IMR-90 (cell line): Measurements from ENCODE around the gene RMDN3. TPM values are rescaled to one million over a fixed set of nuclear protein-coding genes. Genes with fewer than 3 reads are reported as not detected.

ENCODE experiments used
- ATAC-seq: fragments of 200-7000 bp; cut with Tn5 transposase; 2 replicates; pipeline ENCODE4 v1.9.1; 2020; ENCODE audit warnings: low read depth, mild to moderate bottlenecking, moderate library complexity
- BruUV-seq: library from RNA; stranded (reverse); fragments of 400-500 nt; replicated peaks from 2 replicates; lab custom pipeline; 2021; lab: Mats Ljungman, UMichigan
- CTCF ChIA-PET: fragments of 300-600 bp; formaldehyde crosslinking; extraction: SDS; loops from one replicate; lab custom pipeline; 2021; ENCODE audit warnings: antibody characterized with exemption; lab: Yijun Ruan, JAX
- POLR2A ChIA-PET: fragments of 300-600 bp; sonication (Branson Sonifier 250); formaldehyde crosslinking; loops from one replicate; lab custom pipeline; 2022; ENCODE audit warnings: antibody characterized with exemption; ENCODE audit not compliant: unreplicated experiment; lab: Charles Lee
- DNase-seq: peaks from one replicate; pipeline ENCODE4 v3.0.0; 2013
- H2AFZ ChIP-seq: replicated peaks from 2 replicates; pipeline ENCODE3; 2013; ENCODE audit warnings: low read length, mild to moderate bottlenecking; ENCODE audit not compliant: poor library complexity
- H2AK5ac ChIP-seq: 2 replicates; pipeline ENCODE4 v1.6.1; 2013; ENCODE audit warnings: low read depth, low read length, inconsistent platforms
- H2AK9ac ChIP-seq: replicated peaks from 2 replicates; pipeline ENCODE3; 2013; ENCODE audit warnings: mild to moderate bottlenecking, low read depth, low read length, moderate library complexity; ENCODE audit not compliant: poor library complexity
- H2BK120ac ChIP-seq: 2 replicates; pipeline ENCODE4 v1.6.1; 2013; ENCODE audit warnings: low read depth, low read length, inconsistent platforms
- H2BK15ac ChIP-seq: 3 replicates; pipeline ENCODE4 v1.6.1; 2013; ENCODE audit warnings: low read depth, low read length, inconsistent platforms
- H2BK20ac ChIP-seq: 2 replicates; pipeline ENCODE4 v1.6.1; 2013; ENCODE audit warnings: low read depth, mild to moderate bottlenecking, inconsistent platforms, low read length, moderate library complexity
- H2BK5ac ChIP-seq: 2 replicates; pipeline ENCODE4 v1.6.1; 2013; ENCODE audit warnings: mild to moderate bottlenecking, low read depth, low read length, inconsistent platforms; ENCODE audit not compliant: poor library complexity, severe bottlenecking
- H3K14ac ChIP-seq: replicated peaks from 2 replicates; pipeline ENCODE4 v1.6.1; 2013; ENCODE audit warnings: low read depth, low read length, inconsistent platforms
- H3K18ac ChIP-seq: 2 replicates; pipeline ENCODE4 v1.6.1; 2013; ENCODE audit warnings: low read depth, low read length, control low read depth
- H3K23ac ChIP-seq: 2 replicates; pipeline ENCODE4 v1.6.1; 2013; ENCODE audit warnings: low read depth, low read length, inconsistent platforms
- H3K27ac ChIP-seq: 2 replicates; pipeline ENCODE4 v1.5.1; 2013; ENCODE audit warnings: mild to moderate bottlenecking, control low read depth, low read length; ENCODE audit not compliant: insufficient read depth
- H3K27me3 ChIP-seq: 2 replicates; pipeline ENCODE4 v1.6.1; 2013; ENCODE audit warnings: low read length; ENCODE audit not compliant: control insufficient read depth, insufficient read depth
- H3K36me3 ChIP-seq: 2 replicates; pipeline ENCODE4 v1.6.1; 2013; ENCODE audit warnings: low read length, mixed read lengths; ENCODE audit not compliant: control insufficient read depth, insufficient read depth
- H3K4ac ChIP-seq: 2 replicates; pipeline ENCODE4 v1.6.1; 2013; ENCODE audit warnings: low read depth, low read length, inconsistent platforms
- H3K4me1 ChIP-seq: 2 replicates; pipeline ENCODE4 v1.6.1; 2013; ENCODE audit warnings: low read length, mixed read lengths; ENCODE audit not compliant: control insufficient read depth, insufficient read depth
- H3K4me2 ChIP-seq: 2 replicates; pipeline ENCODE4 v1.6.1; 2013; ENCODE audit warnings: low read depth, mild to moderate bottlenecking, control low read depth, low read length, moderate library complexity
- H3K4me3 ChIP-seq: 2 replicates; pipeline ENCODE4 v1.5.1; 2013; ENCODE audit warnings: low read depth, mild to moderate bottlenecking, control low read depth, low read length, moderate library complexity; ENCODE audit not compliant: insufficient read depth
- H3K56ac ChIP-seq: 2 replicates; pipeline ENCODE4 v1.6.1; 2013; ENCODE audit warnings: low read length, inconsistent platforms; ENCODE audit not compliant: insufficient read depth; ENCODE audit errors: extremely low read depth
- H3K79me1 ChIP-seq, 2 experiments: 2 replicates each; pipeline ENCODE4 v1.6.1; 2013; ENCODE audit warnings: low read length in 2 of 2, inconsistent platforms in 1 of 2, low read depth in 1 of 2
- H3K9ac ChIP-seq: 2 replicates; pipeline ENCODE4 v1.6.1; 2013; ENCODE audit warnings: low read depth, low read length, control low read depth
- H3K9me1 ChIP-seq: 2 replicates; pipeline ENCODE4 v1.6.1; 2013; ENCODE audit warnings: low read length, inconsistent platforms; ENCODE audit not compliant: insufficient read depth
- H3K9me3 ChIP-seq: 2 replicates; pipeline ENCODE4 v1.6.1; 2013; ENCODE audit warnings: low read length; ENCODE audit not compliant: control insufficient read depth, insufficient read depth
- H4K20me1 ChIP-seq: 2 replicates; pipeline ENCODE4 v1.6.1; 2013; ENCODE audit warnings: low read length, inconsistent platforms; ENCODE audit not compliant: insufficient read depth
- H4K5ac ChIP-seq: 2 replicates; pipeline ENCODE4 v1.6.1; 2013; ENCODE audit warnings: mild to moderate bottlenecking, low read depth, low read length, control low read depth
- H4K8ac ChIP-seq, 2 experiments: 2 replicates each; pipeline ENCODE4 v1.6.1; 2013; ENCODE audit warnings: low read depth in 2 of 2, low read length in 2 of 2, control low read depth in 1 of 2, inconsistent platforms in 1 of 2
- H4K91ac ChIP-seq: 2 replicates; pipeline ENCODE4 v1.6.1; 2013; ENCODE audit warnings: low read depth, low read length, inconsistent platforms; ENCODE audit not compliant: insufficient read depth
- BHLHE40 ChIP-seq: fragments of 150-350 bp; IDR thresholded peaks from 2 replicates; pipeline ENCODE4 v1.6.1; 2016; ENCODE audit warnings: mild to moderate bottlenecking, low read depth, low read length
- CEBPB ChIP-seq: IDR thresholded peaks from 2 replicates; pipeline ENCODE4 v1.6.1; 2012; ENCODE audit warnings: low read depth, low read length, improper control_type of control experiment
- CHD1 ChIP-seq: IDR thresholded peaks from 2 replicates; pipeline ENCODE4 v1.6.1; 2012; ENCODE audit warnings: low read depth, low read length, improper control_type of control experiment
- MAFK ChIP-seq: IDR thresholded peaks from 2 replicates; pipeline ENCODE4 v1.6.1; 2012; ENCODE audit warnings: low read depth, low read length, improper control_type of control experiment
- MAZ ChIP-seq: IDR thresholded peaks from 2 replicates; pipeline ENCODE4 v1.6.1; 2012; ENCODE audit warnings: low read depth, mild to moderate bottlenecking, low read length, improper control_type of control experiment, moderate library complexity, borderline replicate concordance
- MXI1 ChIP-seq: IDR thresholded peaks from 2 replicates; pipeline ENCODE4 v1.6.1; 2012; ENCODE audit warnings: low read depth, mild to moderate bottlenecking, low read length, moderate library complexity, borderline replicate concordance
- POLR2A ChIP-seq: IDR thresholded peaks from 2 replicates; pipeline ENCODE4 v1.6.1; 2012; ENCODE audit warnings: mild to moderate bottlenecking, low read depth, low read length
- RAD21 ChIP-seq: IDR thresholded peaks from 2 replicates; pipeline ENCODE4 v1.6.1; 2012; ENCODE audit warnings: low read length, improper control_type of control experiment
- RFX5 ChIP-seq: IDR thresholded peaks from 2 replicates; pipeline ENCODE4 v1.8.0; 2012; ENCODE audit warnings: low read depth, mild to moderate bottlenecking, low read length, moderate library complexity
- SMC3 ChIP-seq: fragments of 150-350 bp; IDR thresholded peaks from 2 replicates; pipeline ENCODE4 v1.6.1; 2016; ENCODE audit warnings: low read depth, mild to moderate bottlenecking, antibody characterized with exemption, low read length, moderate library complexity
- WGBS, 2 experiments: methylation state at CpG; one replicate each; pipeline versions ENCODE4 v1.1.5 to v1.1.7; 2013; ENCODE audit warnings: missing lambda C conversion rate in 2 of 2; ENCODE audit not compliant: insufficient read length in 1 of 2; ENCODE audit errors: extremely low coverage in 2 of 2; 5-methylcytosine and 5-hydroxymethylcytosine counted together
- dilution Hi-C: fragments of 300-500 bp; cut with HindIII; formaldehyde crosslinking; loops from one replicate; pipeline ENCODE4 v1.14.3; 2018; ENCODE audit warnings: low sequenced_read_pairs; ENCODE audit not compliant: unreplicated experiment
- in situ Hi-C: fragments of 300-500 bp; cut with MboI; formaldehyde crosslinking; loops from 3 replicates; pipeline ENCODE4 v1.14.3; 2019; ENCODE audit warnings: low sequenced_read_pairs, inconsistent platforms, mixed read lengths
- intact Hi-C: fragments of 100-400 bp; cut with micrococcal nuclease; formaldehyde crosslinking; loops from 2 replicates; pipeline ENCODE4 v1.10.0; 2022
- polyA plus RNA-seq, 3 experiments: library from polyadenylated mRNA; depleted of rRNA; stranded (reverse); fragments of >200 nt; gene quantifications; 2 replicates each; pipeline ENCODE4 v1.2.3, GENCODE V29; 2012; ENCODE audit warnings: low replicate concordance in 1 of 3
- total RNA-seq: library from RNA; depleted of rRNA; stranded (reverse); fragments of >200 nt; gene quantifications from 2 replicates; pipeline ENCODE4 v1.2.3, GENCODE V29; 2012
- TF ChIP-seq, protein P1 (sequence below): fragments of 150-350 bp; IDR thresholded peaks from 2 replicates; pipeline ENCODE4 v1.6.1; 2017; ENCODE audit warnings: mild to moderate bottlenecking, antibody characterized with exemption, low read length, low read depth
- TF ChIP-seq, protein P2 (sequence below): conservative IDR thresholded peaks from 2 replicates; pipeline ENCODE4 v1.5.1; 2012; ENCODE audit warnings: mild to moderate bottlenecking, low read depth, low read length, improper control_type of control experiment

RMDN3 gene
- total and polyA plus RNA-seq, 2 of the 4 experiments (the other 2 are of a cell fraction): 14.7 to 25.7 TPM

DNA sequence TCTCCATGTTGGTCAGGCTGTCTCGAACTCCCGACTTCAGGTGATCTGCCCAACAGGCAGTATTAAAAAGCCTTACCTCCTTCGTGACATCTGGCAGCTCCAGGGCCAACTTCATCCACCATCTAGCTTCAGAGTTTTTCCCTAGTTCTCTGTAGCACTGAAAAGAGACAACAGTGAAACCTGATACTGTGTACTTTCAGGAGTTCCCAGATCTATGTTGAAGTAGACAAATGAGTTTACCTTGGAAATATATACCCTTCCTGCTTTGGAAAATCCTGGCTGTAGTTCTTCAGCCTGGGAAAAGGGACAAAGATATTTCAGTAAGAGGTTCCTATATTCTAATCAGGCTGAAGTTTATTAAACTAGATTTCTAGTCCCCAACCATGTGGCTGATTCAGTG lies 18.0 kb downstream of the RMDN3 start:
- Histone ChIP-seq H3K23ac (no peak overlapping the region), H3K79me1 (peaks cover 0 to 4% of the 10 kb centered on the region in 2 experiments; a peak in 3 of 4 replicates), H4K91ac (no peak overlapping the region), H3K56ac (no peak overlapping the region), H3K4me1 (peaks cover 1% of the 10 kb centered on the region; the same call in 1 of the 2 replicates), H3K9me1 (no peaks in the 10 kb centered on the region), H2BK15ac (no peak overlapping the region), H3K36me3 (peaks cover 23% of the 10 kb centered on the region), H3K4me3 (no peak overlapping the region), H3K9me3 (no peaks in the 10 kb centered on the region), H3K4me2 (no peak overlapping the region), H3K14ac (no peak overlapping the region), H2BK120ac (no peak overlapping the region), H2AK5ac (no peak overlapping the region), H3K27ac (no peak overlapping the region), H3K4ac (no peak overlapping the region), H3K18ac (no peak overlapping the region), H4K8ac (no peak overlapping the region), H2AK9ac (no peak overlapping the region), H4K20me1 (no peaks in the 10 kb centered on the region), H2BK5ac (no peak overlapping the region), H4K5ac (no peak overlapping the region), H2AFZ (no peak overlapping the region), H2BK20ac (no peak overlapping the region), H3K9ac (no peak overlapping the region), H3K27me3 (no peaks in the 10 kb centered on the region)
- no CpG with 5 or more reads among the region's 3 CpGs for WGBS, 2 experiments
- DNase-seq (peak; percentile 13), ATAC-seq (no peak; the same call in 1 of the 2 replicates)
- intact Hi-C loops (no loop called here), in situ Hi-C loops (no loop called here), dilution Hi-C loops (no loop called here)
- ChIA-PET CTCF (no interaction called here), POLR2A (interaction anchor here (0.5 kb wide), 1 partner anchor 24 kb away, joined by 3 read pairs; no protein-coding TSS in a partner anchor)
- no TSS peak for BruUV-seq
- no peak for TF ChIP-seq MXI1
- TF ChIP-seq MAZ: no peak
- TF ChIP-seq RFX5: no peak
- no peak for TF ChIP-seq RAD21
- TF ChIP-seq, protein P1, sequence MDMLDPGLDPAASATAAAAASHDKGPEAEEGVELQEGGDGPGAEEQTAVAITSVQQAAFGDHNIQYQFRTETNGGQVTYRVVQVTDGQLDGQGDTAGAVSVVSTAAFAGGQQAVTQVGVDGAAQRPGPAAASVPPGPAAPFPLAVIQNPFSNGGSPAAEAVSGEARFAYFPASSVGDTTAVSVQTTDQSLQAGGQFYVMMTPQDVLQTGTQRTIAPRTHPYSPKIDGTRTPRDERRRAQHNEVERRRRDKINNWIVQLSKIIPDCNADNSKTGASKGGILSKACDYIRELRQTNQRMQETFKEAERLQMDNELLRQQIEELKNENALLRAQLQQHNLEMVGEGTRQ: no peak
- no peak for TF ChIP-seq BHLHE40
- TF ChIP-seq CHD1: no peak
- no peak for TF ChIP-seq MAFK
- TF ChIP-seq, protein P2, sequence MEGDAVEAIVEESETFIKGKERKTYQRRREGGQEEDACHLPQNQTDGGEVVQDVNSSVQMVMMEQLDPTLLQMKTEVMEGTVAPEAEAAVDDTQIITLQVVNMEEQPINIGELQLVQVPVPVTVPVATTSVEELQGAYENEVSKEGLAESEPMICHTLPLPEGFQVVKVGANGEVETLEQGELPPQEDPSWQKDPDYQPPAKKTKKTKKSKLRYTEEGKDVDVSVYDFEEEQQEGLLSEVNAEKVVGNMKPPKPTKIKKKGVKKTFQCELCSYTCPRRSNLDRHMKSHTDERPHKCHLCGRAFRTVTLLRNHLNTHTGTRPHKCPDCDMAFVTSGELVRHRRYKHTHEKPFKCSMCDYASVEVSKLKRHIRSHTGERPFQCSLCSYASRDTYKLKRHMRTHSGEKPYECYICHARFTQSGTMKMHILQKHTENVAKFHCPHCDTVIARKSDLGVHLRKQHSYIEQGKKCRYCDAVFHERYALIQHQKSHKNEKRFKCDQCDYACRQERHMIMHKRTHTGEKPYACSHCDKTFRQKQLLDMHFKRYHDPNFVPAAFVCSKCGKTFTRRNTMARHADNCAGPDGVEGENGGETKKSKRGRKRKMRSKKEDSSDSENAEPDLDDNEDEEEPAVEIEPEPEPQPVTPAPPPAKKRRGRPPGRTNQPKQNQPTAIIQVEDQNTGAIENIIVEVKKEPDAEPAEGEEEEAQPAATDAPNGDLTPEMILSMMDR: no peak
- no peak for TF ChIP-seq CEBPB
- no peak for TF ChIP-seq POLR2A
- TF ChIP-seq SMC3: no peak
